NCI-H2171 (cell line): ENCODE results near the gene HMCN2.

Source experiments
- DNase-seq: peaks from one replicate; lab custom pipeline; 2025; lab: John Stamatoyannopoulos, UW

HMCN2 gene

GRCh38 chr9:130289711-130290241 is 24.2 kb downstream of the HMCN2 start:
- peak; percentile 69 for DNase-seq

DNA sequence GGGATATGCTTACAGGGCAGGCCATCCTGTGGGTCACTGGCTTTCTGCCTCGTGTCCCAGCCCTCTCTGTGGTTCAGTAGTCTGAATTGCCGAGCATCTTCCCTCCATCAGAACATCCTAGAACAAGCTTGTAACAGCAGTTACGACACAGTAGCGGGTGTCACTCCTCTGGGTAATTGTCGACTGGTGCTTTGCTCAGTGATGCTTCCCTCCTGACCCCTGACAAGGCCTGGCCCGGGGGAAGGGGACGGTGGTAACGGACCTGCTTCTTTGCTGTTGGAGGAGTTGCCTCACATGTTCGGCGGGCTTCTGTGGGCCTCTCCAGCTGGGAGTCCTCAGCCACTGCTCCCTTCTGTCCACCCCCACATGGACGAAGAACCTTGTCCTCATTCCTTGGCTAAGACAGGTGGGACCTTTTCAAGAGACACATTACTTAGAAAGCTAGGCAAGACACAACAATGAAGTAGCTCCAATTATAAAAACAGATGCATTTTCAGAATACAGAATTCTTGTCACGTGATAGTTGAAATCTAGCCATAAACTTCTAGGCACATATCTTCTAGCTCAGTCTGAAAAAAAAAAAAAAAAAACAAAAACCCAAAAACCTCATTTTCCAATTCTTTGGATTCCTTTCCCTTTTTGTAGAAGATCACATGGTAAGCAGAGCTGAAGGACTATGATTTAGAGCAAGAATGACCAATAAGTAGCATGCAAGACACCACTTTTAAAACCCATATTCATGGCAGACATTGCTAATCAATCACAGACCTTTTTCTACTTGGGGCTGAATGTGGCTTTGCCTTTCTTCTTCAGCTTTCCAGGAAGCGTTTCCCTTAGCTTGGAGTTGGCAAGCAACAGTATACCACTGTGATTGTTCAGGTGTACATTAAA is 25.0 kb downstream of the HMCN2 start:
- no peak for DNase-seq

GRCh38 chr9:130291474-130291873 is 25.9 kb downstream of the HMCN2 start:
- DNase-seq: no peak

GRCh38 chr9:130292106-130292505 is 26.5 kb downstream of the HMCN2 start:
- DNase-seq: no peak

GRCh38 chr9:130294664-130295063 is 29.1 kb downstream of the HMCN2 start:
- no peak for DNase-seq

DNA sequence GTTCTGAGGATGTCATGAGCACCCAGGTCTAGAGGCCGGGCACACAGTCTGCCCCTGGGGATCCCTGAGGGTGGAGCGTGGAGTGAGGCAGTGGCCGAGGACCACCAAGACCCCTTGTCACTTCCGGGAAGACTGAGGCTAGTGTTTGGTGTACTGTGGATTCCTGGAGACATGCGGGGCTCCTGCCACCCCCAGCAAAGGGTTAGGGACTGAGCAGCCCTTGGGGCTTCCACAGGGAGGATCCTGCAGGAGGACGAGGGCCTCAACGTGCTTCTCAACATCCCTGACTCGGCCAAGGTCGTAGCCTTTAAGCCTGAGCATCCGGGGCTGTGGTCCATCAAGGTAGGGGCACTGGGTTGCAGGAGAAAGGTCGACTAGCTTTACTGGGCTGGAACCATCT is 29.9 kb downstream of the HMCN2 start:
- DNase-seq: no peak

DNA sequence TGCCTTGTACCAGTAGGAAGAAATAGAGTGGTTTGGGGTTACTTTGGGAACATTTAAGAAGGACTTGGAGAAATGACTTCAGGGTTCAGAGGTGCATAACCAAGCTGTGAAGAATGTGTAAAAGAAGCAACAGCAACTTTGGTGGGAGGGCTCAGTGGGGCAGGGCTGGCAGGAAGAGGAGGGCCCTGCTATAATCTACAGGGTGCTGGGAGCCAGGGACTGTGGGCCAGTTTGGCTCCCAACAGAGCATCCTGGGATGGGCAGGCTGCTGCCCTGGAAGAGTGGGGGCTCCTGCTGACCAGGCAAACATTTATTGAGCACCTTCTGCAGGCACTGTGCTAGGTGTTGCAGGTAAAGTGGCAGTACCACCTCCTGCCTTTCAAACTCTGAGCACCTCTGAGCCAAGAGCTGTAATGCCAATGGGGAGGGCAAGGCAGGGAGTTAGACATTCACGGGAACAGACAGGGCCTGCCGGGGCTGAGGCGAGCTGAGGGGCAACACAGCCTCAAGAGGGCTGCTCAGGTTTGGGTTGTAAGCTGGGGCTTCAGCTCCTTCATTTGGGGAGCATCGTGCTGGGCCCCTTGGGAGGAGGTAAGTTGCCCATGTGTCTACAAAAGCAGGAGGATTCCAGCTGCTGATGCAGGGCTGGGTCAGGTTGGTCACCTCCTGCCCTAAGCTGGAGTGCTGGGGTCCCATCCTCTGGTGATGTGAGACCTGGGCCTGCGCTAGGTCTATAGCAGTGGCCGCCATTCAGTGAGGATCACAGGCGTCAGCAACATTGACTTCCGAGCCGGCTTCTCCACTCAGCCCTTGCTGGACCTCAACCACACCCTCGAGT is 30.6 kb downstream of the HMCN2 start:
- DNase-seq: no peak

GRCh38 chr9:130296783-130297055 is 31.2 kb downstream of the HMCN2 start:
- no peak for DNase-seq

GRCh38 chr9:130297371-130297770 is 31.8 kb downstream of the HMCN2 start:
- DNase-seq: no peak

- no peak for DNase-seq
Measured at GRCh38 chr9:130298662-130299279, 33.2 kb downstream of the HMCN2 start.

DNA sequence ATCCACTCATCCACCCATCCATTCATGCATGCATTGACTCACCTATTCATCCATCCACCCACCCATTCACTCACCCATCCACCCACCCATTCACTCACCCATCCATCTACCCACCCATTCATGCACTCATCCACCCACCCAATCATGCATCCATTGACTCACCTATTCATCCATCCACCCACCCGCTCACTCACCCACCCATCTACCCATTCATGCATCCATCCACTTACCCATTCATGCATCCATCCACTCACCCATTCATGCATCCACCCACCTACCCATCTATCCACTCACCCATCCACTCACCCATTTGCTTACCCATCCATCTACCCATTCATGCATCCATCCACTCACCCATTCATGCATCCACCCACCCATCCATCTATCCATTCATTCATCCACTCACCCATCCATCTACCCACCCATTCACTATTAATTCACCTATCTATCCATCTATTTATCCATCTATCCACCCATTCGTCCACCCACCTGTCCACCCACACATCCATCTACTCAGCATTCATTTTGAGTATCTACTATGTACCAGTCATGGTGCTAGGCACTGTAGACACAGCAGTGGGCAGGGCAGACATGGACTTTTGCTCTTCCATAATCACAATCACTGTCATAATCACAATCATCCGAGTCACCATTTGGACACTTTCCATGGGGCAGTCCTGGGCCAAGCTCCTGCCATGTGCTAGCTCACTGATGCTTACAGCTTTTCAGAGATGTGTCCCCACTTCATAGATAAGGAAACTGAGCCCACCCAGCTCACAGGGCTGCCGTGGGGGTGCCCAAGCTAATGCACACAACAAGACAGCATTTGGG is 34.4 kb downstream of the HMCN2 start:
- no peak for DNase-seq

DNA sequence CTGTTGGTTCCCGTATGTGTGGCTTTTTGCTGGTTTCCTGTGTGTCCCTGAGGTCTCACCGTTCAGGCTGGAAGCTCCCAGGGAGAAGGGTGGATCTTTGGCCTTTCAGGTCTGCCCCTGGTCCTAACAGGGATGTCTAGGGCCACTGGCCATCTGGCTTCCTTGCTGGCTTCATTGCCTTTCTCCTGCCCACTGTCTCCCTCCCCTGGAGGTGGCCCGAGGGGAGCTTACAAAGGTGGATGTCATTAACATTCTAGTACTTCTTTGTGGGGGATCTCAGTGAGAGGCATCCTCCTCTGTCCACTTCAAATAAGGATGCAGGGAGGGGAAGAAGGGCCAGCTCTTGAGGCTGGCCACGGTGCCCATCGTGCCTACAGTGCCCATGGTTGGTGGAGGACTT is 35.2 kb downstream of the HMCN2 start:
- no peak for DNase-seq

DNA sequence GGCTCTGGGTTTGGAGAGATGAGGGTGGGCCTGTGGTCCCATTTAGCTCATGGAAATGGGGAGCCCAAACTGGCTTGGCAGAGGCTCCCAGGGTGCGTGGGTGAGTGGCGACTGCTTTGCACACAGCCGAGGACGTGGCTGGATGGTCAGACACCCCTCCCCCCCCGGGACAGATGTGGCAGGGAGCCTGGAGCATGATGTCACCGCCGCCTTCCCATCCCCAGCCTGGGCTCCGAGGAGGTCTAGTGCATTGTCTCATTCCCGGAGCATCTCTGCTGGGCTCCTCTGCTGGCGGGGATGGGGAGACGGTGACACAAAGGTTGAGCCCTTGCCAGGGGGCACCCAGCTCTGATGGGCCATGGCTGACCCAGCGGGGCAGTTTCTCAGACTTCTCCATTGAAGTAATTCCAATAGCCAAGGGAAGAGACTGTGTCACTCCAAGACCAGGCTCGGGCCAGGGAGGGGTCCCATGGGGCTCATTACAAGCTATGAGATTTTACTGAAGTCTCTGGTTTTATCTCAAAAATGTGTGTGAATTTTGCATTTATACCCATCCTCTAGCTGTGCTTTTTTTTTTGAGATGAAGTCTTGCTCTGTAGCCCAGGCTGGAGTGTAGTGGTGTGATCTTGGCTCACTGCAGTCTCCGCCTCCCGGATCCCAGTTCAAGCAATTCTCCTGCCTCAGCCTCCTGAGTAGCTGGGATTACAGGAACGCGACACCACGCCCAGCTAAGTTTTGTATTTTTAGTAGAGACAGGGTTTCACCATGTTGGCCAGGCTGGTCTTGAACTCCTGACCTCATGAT is 36.1 kb downstream of the HMCN2 start:
- DNase-seq: no peak

DNA sequence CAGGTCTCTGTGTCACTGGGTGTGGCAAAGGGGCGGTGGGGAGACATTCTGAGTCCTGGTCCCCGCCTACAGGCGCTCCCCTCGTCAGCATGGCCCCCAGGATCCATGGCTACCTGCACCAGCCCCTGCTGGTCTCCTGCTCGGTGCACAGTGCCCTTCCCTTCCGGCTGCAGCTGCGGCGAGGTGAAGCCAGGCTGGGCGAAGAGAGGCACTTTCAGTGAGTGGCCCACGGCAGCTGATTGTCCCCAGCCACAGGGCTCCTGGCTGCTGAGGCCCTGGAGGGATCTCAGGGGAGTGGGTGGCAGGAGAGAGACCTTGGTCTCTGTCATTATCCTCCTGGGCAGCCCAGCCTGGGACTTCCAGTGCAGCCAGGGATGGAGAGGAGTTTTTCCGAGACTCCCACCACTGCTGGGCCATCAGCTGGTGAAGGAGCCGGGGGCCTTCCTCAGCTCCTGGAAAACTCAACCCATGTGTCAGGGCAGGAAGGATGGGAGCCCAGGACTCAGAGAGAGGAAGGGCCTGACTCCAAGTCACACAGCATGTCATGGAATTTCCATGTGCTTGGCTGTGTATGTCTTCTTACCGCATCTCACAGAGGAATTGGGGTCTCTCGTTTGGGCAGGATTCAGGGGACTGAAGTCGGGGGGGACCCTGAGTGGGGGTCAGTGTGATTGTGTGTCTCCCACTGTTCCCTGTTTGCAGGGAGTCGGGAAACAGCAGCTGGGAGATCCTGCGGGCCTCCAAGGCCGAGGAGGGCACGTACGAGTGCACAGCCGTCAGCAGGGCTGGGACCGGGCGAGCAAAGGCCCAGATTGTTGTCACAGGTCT is 37.4 kb downstream of the HMCN2 start:
- DNase-seq: no peak

- DNase-seq: no peak
Measured at GRCh38 chr9:130303613-130304055, 38.1 kb downstream of the HMCN2 start.

DNA sequence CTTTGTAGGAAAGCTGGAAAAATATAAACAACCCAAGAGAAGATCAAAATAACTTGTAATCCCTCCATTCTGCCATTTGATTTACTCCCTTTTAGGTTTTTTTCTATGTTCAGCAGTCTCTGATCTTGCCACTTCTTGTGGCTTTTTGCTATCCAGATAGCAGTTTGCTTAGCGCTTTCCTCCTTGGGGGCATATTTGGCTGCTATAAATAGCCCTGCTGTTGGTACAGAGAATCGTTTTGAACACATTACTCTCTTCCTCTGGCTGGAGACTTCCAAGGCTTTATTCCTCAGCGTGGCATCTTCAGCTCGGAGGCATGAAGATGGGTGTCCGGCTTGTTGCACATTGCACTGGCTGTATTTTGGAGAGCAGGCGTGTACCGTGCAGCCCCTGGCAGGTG is 38.6 kb downstream of the HMCN2 start:
- no peak for DNase-seq

- no peak for DNase-seq
Measured at GRCh38 chr9:130304643-130305042, 39.1 kb downstream of the HMCN2 start.

DNA sequence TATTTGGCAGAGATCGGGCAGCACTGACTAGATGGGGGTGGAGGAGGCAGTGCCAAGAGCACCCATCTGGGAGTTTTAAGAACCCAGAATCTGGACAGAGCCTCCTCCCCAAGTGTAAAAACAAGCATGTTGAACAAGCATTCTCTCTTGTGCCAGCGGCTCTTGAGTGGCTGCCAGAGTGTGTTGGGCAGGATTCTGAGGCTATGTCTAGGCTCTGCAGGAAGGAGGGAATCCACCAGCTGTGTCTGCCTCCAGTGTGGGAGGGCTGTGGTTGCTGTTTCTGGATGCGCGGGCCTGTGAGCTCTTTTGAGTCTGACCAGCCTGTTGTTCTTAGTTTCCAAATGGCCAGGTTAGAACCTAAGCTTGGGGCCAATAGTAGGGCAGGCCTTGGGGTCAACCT is 39.8 kb downstream of the HMCN2 start:
- no peak for DNase-seq

DNA sequence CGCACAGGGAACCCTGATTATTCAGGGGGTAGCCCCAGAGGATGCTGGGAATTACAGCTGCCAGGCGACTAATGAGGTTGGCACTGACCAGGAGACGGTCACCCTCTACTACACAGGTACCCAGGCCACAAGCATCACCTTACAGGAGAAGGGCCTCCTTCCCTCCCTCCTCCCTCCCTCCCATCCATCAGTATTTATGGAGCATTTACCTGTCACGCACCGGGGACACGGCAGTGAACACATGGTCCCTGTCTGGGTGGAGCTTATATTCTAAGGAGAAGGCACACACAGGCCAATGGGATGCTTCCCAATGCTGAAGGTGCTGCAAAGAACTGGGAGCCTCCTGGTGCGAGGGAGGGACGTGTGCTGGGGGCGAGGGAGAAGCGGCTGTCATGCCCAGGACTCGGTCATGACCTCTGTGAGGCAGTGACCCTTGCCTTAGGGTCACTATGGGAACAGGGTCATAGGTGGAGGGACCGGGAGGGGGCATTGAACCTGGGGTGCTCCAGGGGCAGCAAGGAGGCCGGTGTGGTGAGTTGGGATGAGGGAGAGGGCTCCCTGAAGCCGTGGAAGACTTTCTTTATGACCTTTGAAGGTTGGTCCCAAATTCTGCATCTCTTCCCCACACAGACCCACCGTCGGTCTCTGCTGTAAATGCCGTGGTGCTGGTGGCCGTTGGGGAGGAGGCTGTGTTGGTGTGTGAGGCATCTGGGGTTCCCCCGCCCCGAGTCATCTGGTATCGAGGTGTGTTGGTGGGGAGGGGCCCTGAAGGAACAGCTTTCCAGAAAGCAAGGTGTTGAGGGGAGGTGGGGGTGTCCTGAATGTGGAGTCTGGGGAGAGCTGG is 41.5 kb downstream of the HMCN2 start:
- no peak for DNase-seq
